ENCODE data around the gene ALKBH7. TPM values are rescaled to one million over a fixed set of nuclear protein-coding genes. Genes with fewer than 3 reads are reported as not detected.
"Not testable (repeated sequence)": the region's sequence is repeated elsewhere in the genome, so short reads cannot be mapped to it uniquely, and the experiment has no call there.

The ALKBH7 gene, protein sequence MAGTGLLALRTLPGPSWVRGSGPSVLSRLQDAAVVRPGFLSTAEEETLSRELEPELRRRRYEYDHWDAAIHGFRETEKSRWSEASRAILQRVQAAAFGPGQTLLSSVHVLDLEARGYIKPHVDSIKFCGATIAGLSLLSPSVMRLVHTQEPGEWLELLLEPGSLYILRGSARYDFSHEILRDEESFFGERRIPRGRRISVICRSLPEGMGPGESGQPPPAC
- 52.0 TPM for polyA plus RNA-seq (2013, experiment 1 of 2; ENCODE audit: insufficient read length)
- 58.0 TPM for polyA plus RNA-seq (2013, experiment 2 of 2; ENCODE audit: insufficient read length)

DNA sequence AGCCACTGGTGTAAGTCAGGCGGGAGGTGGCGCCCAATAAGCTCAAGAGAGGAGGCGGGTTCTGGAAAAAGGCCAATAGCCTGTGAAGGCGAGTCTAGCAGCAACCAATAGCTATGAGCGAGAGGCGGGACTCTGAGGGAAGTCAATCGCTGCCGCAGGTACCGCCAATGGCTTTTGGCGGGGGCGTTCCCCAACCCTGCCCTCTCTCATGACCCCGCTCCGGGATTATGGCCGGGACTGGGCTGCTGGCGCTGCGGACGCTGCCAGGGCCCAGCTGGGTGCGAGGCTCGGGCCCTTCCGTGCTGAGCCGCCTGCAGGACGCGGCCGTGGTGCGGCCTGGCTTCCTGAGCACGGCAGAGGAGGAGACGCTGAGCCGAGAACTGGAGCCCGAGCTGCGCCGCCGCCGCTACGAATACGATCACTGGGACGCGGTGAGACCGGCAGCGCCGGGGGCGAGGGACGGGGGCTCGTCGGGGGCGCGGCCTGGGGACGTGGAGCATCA is at the start of gene ALKBH7:
ALKBH7 (plus strand) TSS at position 201 of the 502 bp plus-strand sequence; CDS start at position 228, 27 bp downstream.
- peak; percentile 100 for DNase-seq

DNA sequence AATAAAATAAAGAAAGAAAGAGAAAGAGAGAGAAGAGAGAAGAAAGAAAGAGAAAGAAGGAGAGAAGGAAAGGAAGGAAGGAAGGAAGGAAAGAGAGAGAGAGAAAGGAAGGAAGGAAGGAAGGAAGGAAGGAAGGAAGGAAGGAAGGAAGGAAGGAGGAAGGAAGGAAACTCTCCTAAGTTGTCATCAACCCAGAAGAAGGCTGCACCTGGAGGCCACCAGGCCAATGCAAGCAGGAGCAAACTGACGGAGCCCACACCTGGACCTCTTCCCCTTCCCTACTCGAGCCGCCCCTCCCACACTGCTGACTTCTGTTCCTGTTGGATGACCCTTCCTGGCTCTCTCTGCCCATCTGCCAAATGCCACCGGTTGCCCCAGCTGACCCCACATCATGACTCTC is 47.8 kb upstream of the ALKBH7 start:
- no peak for DNase-seq

DNA sequence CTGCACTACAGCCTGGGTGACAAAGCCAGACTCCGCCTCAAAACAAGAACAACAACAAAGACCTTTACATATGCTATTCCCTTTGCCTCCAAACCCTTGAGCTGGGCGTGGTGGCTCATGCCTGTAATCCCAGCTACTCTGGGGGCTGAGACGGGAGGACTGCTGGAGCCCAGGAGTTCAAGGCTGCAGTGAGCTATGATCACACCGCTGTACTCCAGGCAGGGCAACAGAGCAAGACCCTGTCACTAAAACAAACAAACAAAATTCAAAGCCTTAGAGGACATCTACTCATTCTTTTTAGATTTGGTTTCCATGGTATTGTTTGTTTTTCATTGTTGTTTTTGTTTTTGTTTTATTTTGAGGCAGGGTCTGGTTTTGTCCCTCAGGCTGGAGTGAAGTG is 47.0 kb upstream of the ALKBH7 start:
- DNase-seq, result no peak

DNA sequence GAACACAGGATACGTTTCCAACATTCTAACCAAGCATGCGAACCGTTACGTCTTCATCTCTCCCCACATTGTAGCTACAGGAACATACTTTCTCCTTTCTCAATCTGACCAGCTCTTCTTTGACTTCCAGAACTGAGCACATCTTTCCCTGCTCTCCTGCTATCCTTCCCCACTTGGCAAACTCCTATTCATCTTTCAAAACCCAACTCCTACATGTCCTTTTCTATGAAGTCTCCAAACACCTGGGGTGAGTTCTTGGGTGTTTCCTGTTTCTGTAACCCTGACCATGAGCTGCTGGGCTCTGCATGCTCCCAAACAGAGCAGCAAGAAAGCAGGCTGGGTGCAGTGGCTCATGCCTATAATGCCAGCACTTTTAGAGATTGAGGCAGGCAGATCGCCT is 45.8 kb upstream of the ALKBH7 start:
- DNase-seq, result no peak

DNA sequence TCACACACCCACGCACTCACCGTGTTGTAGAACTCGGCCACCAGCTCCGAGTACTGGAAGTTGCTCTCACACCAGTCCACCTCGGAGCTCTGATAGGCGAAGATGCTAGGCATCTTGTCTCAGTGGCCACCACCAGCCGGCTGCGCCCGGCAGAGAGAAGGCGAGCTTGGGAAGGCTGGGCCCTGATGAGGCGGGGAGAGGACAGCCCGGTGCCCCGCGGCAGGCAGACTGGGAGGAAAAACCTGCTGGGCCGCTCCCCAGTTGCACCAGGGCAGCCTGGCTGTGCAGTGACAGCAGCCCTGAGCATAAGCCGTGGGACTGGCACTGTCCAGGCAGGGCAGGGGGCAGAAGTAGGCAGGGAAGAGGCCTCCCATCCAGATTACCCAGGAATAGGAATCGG is 39.2 kb upstream of the ALKBH7 start, which contains the start of gene ACER1:
ACER1 (minus strand) TSS at position 174 of the 400 bp plus-strand sequence; CDS start at position 113, 61 bp downstream.
- no peak for DNase-seq

DNA sequence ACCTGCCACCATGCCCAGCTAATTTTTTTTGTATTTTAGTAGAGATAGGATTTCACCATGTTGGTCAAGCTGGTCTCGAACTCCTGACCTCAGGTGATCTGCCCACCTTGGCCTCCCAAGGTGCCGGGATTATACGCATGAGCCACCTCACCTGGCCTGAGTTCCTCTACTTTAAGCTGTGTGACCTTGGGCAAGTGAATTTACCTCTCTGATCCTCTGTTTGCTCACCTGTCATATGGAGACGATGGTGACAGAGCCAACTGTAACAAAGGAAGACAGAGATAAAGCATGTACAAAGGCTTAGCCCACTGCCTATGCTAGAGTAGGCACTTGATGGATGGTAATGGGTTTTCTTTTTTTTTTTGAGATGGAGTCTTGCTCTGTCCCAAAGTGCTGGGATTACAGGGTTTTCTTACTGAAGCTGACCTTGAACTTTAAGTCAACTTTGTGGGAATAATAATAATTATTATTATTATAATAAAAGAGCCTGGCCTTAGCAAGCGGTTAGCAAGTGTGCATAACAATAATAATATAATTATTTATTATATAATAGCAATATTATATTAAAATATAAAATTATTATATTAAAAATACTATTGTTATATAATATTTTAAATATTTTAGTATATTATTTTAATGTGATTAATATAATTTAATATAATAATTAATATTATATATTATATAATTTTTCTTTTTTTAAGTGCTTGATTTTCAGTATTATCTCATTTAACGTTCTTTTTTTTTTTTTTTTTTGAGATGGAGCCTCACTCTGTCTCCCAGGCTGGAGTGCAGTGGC is 37.9 kb upstream of the ALKBH7 start:
- no peak for DNase-seq

DNA sequence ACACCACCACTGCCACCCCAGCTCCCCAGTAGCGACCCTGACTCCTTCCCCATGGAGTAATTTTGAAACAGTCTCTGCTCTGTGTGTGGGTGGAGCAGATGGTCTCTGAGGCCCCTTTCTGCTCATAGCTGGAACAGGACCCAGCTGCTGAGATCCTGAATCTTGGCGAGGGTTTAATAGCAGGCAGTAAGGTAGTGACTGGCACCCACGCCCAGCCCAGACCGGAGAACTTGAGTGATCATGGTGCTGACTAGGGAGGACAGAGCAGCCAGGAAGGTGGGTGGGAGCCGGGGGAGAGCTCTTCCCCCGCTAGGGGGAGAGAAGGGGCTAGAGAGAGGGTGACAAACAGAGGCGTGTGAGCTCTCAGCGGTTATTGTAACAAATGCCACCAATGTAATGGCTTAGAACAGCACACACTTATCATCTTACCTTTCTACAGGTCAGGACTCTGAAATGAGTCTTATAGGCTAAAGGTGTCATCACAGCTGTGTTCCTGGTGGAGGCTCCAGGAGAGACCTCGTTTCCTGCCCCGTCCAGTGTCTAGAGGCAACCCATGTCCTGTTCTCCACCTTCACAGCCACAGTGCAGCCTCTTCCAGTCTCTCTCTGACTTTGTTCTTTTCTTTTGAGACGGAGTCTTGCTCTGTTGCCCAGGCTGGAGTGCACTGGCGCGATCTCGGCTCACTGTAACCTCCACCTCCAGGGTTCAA is 31.9 kb upstream of the ALKBH7 start:
- no peak for DNase-seq

DNA sequence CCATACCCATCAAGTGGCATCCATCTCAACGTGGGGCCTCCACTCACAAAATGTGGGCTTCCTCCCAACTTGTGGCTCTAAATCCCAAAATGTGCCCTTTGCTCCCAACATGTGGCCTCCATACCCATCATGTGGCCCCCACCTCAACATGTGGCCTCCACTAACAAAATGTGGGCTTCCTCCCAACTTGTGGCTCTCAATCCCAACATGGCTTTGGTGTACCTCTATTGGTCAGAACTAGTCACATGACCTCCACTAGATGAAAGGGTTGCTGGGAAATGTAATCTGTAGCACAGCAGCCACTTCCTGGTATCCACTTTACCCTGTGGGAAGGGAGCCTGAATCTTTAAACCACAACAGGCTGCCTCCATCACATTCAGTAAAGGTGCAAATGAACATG is 29.1 kb upstream of the ALKBH7 start:
- DNase-seq, result no peak

DNA sequence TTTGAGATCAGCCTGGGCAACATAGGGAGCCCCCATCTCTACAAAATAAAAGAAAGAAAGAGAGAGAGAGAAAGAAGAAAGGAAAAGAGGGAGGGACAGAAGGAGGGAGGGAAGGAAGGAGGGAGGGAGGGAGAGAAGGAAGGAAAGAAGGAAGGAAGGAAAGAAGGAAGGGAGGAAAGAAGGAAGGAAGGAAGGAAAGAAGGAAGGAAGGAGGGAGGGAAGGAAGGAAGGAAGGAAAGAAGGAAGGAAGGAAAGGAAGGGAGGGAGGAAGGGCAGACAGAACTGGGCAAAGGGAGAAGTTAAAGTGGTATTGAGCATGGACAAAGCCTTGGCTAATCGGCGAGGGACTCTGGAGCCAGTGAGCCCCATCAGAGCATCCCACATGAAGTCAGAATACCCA is 23.3 kb upstream of the ALKBH7 start:
- DNase-seq, result not testable (repeated sequence)

DNA sequence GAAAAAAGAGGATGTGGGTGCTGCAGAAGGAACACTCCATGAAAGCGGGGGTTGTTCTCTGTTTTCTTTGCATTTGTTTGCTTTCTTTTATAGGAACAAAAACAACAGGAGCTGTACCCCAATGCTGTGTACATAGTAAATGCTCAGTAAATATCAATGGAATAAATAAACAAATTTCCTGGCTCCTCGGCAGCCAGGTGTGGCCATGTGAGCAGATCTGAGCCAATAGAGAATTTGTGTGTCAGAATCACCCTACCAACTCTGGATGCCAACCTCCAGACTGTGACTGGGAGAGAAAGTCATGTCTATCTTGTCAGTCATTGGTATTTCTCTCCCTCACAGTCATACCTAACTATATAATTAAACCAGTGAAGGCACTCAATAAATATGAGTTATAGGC is 21.9 kb upstream of the ALKBH7 start:
- no peak for DNase-seq

DNA sequence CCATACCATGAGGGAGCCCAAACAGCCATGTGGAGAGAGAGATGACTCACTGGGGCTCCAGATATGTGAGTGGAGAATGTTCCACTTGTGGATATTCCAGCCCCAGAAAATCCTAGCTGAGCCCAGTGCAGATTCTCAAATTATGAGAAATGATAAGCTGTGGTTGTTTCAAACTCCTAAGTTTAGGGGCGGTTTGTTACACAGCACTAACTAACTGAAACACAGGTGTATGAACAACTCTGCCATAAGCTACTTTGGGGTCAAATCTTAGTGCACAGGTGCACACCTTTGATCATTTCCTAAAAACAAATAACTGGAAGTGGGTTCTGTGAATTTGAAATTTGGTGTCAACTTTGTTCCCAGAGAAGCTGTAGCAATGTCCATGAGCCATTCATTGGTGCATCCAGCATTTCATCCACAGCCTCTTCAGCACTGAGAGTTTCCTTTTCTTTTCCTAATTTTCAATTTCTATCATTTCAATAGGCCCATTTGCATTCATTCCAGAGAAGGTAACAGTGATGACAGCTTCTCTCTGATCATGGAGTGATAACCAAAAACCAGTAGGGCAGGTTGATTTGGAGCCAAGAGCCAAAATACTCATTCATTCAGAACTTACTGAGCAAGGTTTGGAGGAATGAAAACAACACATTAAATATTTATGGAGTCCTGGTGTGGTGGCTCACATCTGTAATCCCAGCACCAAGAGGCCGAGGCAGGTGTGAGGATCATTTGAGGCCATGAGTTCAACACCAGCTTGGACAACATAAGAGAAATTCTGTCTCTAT is 20.0 kb upstream of the ALKBH7 start:
- DNase-seq, result no peak

DNA sequence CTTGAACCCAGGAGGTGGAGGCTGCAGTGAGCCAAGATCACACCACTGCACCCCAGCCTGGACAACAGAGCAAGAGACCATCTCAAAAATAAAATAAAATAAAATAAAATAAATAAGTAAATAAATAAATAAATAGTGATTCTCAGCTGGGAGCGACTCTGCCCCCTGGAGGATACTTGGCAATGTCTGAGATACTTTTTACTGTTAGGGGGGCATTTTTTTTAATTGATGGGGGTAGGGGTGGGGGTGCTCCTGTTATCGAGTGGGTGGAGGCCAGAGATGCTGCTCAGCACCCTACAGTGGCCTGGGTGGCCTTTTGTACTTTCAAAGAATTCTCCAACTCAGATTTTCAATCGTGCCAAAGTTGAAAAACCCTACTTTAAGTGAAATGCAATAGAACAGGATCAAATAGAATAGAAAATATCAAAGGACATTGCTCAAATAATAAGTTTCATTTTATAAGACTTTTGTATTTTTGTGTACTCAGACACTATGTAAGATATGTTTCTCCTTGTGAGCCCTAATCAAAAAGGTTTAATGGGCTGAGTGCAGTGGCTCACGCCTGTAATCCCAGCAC is 18.4 kb upstream of the ALKBH7 start:
- DNase-seq, result no peak

DNA sequence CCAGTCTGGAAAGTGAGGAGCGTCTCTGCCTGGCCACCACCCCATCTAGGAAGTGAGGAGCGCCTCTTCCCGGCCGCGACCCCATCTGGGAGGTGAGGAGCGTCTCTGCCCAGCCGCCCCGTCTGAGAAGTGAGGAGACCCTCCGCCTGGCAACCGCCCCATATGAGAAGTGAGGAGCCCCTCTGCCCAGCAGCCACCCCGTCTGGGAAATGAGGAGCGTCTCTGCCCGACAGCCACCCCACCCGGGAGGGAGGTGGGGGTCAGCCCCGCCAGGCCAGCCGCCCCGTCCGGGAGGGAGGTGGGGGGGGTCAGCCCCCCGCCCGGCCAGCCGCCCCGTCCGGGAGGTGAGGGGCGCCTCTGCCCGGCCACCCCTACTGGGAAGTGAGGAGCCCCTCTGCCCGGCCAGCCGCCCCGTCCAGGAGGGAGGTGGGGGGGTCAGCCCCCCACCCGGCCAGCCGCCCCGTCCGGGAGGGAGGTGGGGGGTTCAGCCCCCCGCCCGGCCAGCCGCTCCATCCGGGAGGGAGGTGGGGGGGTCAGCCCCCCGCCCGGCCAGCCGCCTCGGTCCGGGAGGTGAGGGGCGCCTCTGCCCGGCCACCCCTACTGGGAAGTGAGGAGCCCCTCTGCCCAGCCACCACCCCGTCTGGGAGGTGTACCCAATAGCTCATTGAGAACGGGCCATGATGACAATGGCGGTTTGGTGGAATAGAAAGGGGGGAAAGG is 17.1 kb upstream of the ALKBH7 start:
- not testable (repeated sequence) for DNase-seq

DNA sequence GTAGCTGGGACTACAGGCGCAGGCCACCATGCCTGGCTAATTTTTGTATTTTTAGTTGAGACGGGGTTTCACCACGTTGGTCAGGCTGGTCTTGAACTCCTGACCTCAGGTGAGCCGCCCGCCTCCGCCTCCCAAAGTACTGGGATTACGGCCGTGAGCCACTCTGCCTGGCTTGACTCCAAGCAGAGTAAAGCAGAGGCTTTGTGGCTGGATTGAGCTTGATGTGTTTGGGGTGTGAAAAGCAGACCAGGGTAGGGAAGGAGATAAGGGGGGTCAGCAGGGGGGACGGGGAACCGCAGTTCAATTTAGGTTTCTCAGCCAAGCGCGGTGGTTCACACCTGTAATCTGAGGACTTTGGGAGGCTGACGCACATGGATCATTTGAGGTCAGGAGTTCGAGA is 15.4 kb upstream of the ALKBH7 start:
- no peak for DNase-seq

DNA sequence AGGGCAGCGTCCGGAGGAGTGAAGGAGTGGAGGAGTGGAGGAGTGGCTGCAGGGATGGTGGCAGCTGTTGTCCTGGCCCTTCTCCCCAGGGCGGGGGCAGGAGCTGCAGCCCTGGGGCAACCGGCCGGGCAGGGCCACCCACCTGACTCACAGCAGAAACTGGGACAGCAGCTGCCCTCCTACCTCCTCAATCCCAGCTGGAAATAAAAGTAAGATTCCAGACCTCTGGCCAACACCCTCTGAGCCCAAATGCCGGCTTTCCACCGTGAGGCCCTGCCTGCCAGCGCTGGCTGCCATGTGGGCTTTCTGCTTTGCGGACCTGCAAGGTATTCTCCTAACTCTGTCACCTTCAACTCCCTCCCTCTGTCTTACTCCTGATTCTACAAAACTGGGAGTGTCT is 14.6 kb upstream of the ALKBH7 start:
- DNase-seq, result no peak

DNA sequence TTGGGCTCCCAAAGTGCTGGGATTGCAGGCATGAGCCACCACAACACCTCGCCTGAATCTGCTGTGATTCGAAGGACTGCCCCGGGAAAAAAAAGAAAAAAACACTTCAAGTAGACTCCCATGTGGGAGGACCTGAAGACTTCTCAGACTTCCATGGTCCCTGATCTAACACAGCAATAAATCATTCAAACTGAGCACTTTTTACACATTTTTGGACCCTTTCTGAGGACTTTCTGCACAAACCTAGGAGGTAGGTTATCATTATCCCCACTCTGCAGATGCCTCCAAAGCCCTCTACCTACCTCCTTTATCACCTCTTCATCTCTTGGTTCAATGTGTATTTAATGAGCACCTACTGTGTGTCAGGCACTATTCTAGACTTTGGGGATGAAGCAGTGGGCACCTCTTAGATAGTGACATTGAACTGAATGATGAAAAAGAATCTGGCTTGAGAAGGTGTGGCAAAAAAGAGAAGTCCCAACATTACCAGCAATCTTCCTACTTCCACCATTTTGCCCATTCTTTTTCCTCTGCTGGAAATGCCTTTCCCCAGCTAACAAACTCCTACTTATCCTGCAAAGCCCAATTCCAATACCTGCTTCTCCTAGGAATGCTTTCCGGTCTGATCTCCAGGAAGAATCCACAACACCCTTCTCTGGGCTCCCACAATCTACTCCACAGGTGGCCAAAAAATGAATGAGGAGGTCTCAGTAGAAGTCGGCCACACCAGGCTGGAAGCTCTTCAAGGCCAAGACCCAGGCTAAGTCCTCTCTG is 12.8 kb upstream of the ALKBH7 start:
- no peak for DNase-seq

DNA sequence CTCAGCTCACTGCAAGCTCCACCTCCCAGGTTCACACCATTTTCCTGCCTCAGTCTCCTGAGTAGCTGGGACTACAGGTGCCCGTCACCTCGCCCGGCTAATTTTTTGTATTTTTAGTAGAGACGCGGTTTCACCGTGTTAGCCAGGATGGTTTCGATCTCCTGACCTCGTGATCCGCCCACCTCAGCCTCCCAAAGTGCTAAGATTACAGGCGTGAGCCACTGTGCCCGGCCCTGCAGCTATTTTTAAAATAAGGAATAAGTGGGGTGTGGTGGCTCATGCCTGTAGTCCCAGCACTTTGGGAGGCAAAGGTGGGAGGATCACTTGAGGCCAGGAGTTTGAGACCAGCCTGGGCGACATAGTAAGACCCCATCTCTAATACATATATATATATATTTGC is 12.1 kb upstream of the ALKBH7 start:
- DNase-seq, result not testable (repeated sequence)

DNA sequence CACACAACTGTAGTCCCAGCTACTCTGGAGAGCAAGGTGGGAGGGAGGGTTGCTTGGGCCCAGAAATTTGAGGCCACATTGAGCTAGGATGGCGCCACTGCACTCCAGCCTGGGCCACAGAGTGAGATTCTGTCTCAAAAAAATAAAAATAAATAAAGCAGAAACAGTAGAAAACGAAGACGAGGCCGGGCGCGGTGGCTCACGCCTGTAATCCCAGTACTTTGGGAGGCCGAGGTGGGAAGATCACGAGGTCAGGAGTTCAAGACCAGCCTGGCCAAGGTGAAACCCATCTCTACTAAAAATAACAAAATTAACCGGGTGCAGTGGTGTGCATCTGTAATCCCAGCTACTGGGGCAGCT is 11.8 kb upstream of the ALKBH7 start:
- not testable (repeated sequence) for DNase-seq

DNA sequence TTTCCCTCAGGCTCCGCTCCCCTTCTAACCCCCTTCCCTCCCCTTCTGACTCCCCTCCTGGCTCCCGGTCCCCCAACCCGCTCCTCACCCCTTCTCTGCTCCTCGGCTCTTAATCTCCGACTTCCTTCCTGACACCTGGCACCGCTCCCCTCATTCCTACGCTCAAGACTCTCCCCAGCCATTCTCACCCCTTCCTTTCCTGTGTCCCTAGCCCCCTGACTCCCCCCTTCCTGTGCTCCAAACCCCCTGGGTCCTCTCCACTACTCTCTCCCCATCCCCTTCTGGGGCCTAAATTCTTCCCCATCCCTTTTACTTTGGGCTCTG is 10.6 kb upstream of the ALKBH7 start:
- DNase-seq, result no peak

DNA sequence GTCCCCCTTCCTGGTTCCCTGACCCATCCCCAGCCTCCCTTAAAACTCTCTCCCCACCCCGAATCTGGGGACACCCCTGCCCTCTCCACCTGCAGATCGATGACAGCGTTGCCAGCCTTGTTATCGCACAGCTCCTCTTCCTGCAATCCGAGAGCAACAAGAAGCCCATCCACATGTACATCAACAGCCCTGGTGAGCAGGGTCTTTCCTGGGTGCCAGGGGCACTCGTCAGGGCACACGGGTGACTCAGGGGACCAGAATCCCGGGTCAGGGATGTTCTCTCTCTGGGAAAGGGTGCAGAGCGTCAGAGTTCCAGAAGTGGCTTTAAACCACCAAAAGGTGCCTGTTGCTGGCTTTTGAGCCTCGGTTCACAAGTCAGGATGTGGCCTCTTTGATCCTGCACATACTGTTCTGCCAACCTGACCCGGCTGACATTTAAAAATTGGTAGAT is 10.2 kb upstream of the ALKBH7 start:
- DNase-seq, result no peak

DNA sequence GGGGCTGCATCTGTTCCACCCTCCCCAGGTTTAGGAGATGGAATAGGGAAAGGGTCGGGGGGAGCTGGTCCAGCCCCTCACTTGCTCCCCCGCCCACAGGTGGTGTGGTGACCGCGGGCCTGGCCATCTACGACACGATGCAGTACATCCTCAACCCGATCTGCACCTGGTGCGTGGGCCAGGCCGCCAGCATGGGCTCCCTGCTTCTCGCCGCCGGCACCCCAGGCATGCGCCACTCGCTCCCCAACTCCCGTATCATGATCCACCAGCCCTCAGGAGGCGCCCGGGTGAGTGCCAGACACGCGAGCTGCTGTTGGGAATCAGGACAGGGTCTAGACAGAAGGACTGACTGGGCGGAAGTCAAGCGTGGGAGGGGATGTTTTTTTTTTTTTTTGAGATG is 8.2 kb upstream of the ALKBH7 start:
- DNase-seq, result no peak
